Immature natural killer cell (primary cell): Measurements from ENCODE around the gene PFDN1. TPM values are rescaled to one million over a fixed set of nuclear protein-coding genes. Genes with fewer than 3 reads are reported as not detected.
A peak's percentile ranks its signal among the peaks of the same experiment; 100 is the strongest.

Experiments
- DNase-seq, 3 donors: peaks; one replicate each; pipeline ENCODE4 v3.0.0; 2022; ENCODE audit warnings: mixed read lengths in 1 of 3
- H3K27ac Mint-ChIP-seq, 6 donors: one replicate each; pipeline ENCODE4 v1.8.0; 2020; ENCODE audit warnings: mixed read lengths in 6 of 6, mild to moderate bottlenecking in 5 of 6, inconsistent platforms in 4 of 6, moderate library complexity in 3 of 6
- H3K27me3 Mint-ChIP-seq, 3 donors: one replicate each; pipeline ENCODE4 v1.8.0; 2020 to 2021; ENCODE audit warnings: low read depth in 3 of 3, mild to moderate bottlenecking in 3 of 3, mixed read lengths in 3 of 3, moderate library complexity in 3 of 3, inconsistent platforms in 1 of 3
- H3K36me3 Mint-ChIP-seq, 3 donors: one replicate each; pipeline ENCODE4 v1.8.0; 2020; ENCODE audit warnings: mixed read lengths in 3 of 3, inconsistent platforms in 2 of 3, mild to moderate bottlenecking in 2 of 3
- H3K4me1 Mint-ChIP-seq, 2 donors: one replicate each; pipeline ENCODE4 v1.8.0; 2020; ENCODE audit warnings: inconsistent platforms in 2 of 2, mild to moderate bottlenecking in 2 of 2, mixed read lengths in 2 of 2, moderate library complexity in 1 of 2
- H3K4me3 Mint-ChIP-seq, 5 donors: one replicate each; pipeline ENCODE4 v1.8.0; 2020; ENCODE audit warnings: mild to moderate bottlenecking in 5 of 5, mixed read lengths in 5 of 5, inconsistent platforms in 3 of 5, moderate library complexity in 3 of 5
- H3K9me3 Mint-ChIP-seq, 6 donors: one replicate each; pipeline ENCODE4 v1.8.0; 2020; ENCODE audit warnings: mild to moderate bottlenecking in 6 of 6, mixed read lengths in 6 of 6, inconsistent platforms in 4 of 6, moderate library complexity in 3 of 6
- polyA plus RNA-seq, 3 donors: library from polyadenylated mRNA; unstranded; fragments of 300-500 nt; fragmentation: Illumina TruSeq; gene quantifications; one replicate each; pipeline ENCODE4 v1.2.3, GENCODE V29; 2021

Gene PFDN1
- polyA plus RNA-seq, 3 donors from 2014 or later = 114 to 225 (median 150) TPM

DNA sequence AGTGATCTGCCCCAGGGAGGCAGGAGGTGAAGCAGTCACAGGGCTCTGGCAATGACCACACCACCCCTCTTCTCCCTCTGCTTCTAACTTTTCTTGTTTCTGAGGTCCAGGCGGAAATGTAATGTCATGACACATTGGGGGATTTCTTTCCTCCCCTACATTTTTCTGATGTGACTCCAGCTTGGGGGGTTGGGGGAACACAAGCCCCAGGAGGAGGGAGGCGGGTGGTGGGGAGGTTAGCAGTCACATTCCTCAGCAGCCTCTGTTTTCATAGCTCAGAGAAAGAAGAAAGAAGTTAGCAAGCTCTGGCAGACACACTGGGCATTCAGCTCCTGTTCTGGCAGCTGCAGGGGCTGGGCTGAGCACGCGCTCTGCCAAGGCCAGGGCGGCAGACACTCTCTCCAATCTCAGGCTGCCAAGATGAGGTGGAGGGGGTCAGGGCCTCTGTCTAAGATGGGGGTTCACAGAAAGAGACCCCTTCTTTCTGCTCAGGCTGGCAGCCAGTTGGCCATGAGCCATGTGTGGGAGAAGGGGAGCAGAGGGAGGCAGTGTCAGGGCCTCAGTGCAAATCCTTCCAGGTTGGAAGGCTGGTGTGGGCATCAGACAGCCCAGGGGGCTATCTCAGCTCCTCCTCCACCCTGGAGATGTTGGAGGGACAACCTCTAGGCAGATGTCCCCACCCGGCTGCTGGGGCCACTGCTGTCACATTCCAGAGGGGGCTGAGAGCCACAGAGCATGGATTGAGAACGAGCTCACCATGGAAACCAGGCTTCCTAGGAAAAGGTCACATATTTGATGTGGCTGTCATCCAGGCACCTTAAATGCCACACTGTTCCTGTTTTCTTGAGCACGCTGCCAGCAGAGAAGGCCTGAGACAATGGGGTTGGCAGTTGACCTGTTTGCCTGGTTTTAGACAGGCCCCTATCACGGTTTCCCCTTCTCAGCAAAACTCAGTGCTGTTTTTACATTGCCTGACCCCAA is 20.1 kb upstream of the PFDN1 start:
- Mint-ChIP-seq H3K36me3 (peaks cover 0 to 3% (median 0%) of the 10 kb centered on the region in 3 donors), H3K9me3 (no peaks in the 10 kb centered on the region), H3K27me3 (peaks cover 0 to 2% (median 2%) of the 10 kb centered on the region in 3 donors), H3K4me1 (no peaks in the 10 kb centered on the region), H3K4me3 (no peak overlapping the region), H3K27ac (no peak overlapping the region)
- DNase-seq = no peak

DNA sequence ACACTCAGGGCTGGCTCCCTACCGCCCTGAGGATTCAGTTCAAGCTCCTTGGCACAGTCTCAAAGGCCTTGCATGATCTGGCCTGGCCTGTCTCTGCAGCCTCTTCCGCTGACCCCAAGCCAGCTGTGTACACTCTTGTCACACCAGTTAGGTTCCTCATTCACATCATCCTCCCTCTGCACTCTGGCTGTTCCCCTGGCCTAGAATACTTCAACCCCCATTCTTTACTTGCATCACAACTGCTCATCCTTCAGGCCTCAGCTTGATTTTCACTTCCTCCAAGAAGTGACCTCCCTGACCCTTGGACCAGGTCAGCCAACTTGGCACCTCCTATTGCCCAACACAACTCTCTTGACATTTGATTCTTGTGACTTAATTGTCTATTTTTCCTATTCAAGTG is 18.9 kb upstream of the PFDN1 start:
- Mint-ChIP-seq H3K27ac (no peak overlapping the region), H3K4me1 (no peaks in the 10 kb centered on the region), H3K27me3 (peaks cover 0 to 4% (median 2%) of the 10 kb centered on the region in 3 donors), H3K36me3 (peaks cover 0 to 3% (median 0%) of the 10 kb centered on the region in 3 donors), H3K9me3 (no peaks in the 10 kb centered on the region), H3K4me3 (no peak overlapping the region)
- no peak for DNase-seq

- Mint-ChIP-seq H3K4me3 (no peak overlapping the region), H3K36me3 (peaks cover 0 to 3% (median 0%) of the 10 kb centered on the region in 3 donors), H3K4me1 (no peaks in the 10 kb centered on the region), H3K27me3 (peaks cover 0 to 4% (median 2%) of the 10 kb centered on the region in 3 donors), H3K27ac (no peak overlapping the region), H3K9me3 (no peaks in the 10 kb centered on the region)
- DNase-seq = no peak
These were observed 16.9 kb upstream of the PFDN1 start for GRCh38 chr5:140319833-140320232.

GRCh38 chr5:140318792-140319191 is 15.9 kb upstream of the PFDN1 start:
- Mint-ChIP-seq H3K27ac (no peak overlapping the region), H3K4me3 (no peak overlapping the region)

GRCh38 chr5:140317859-140318258 is 15.0 kb upstream of the PFDN1 start:
- peaks cover 0 to 4% (median 2%) of the 10 kb centered on the region in 3 donors for H3K27me3 Mint-ChIP-seq
- H3K36me3 Mint-ChIP-seq = peaks cover 0 to 3% (median 0%) of the 10 kb centered on the region in 3 donors
- no peaks in the 10 kb centered on the region for H3K4me1 Mint-ChIP-seq
- no peak for DNase-seq
- H3K9me3 Mint-ChIP-seq = no peaks in the 10 kb centered on the region
- H3K4me3 Mint-ChIP-seq = no peak overlapping the region
- H3K27ac Mint-ChIP-seq = no peak overlapping the region

More at GRCh38 chr5:140318792-140319191, 15.9 kb upstream of the PFDN1 start:
- no peaks in the 10 kb centered on the region for H3K4me1 Mint-ChIP-seq
- DNase-seq = no peak
- peaks cover 0 to 4% (median 2%) of the 10 kb centered on the region in 3 donors for H3K27me3 Mint-ChIP-seq
- no peaks in the 10 kb centered on the region for H3K9me3 Mint-ChIP-seq
- H3K36me3 Mint-ChIP-seq = peaks cover 0 to 3% (median 0%) of the 10 kb centered on the region in 3 donors

DNA sequence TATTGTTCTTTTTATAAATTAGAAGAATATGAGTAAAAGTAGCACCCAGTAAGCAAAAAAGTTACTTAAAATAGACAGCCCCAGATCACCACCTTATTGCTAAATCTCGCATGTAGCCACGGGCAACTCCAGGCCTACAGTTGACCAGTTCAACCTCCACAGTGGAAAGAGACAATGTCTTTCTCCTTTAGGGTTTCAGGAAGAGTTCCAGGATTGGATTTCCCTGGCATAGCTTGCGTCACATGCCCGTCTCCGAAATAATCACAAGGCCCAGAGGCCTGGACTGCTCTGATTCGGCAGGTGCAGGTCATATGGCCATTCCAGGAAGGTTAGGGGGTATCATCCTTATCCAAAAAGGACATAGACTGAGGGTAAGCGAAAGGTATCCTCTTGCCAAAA is 9.9 kb upstream of the PFDN1 start:
- Mint-ChIP-seq H3K4me3 (no peak overlapping the region), H3K4me1 (no peaks in the 10 kb centered on the region), H3K27me3 (peaks cover 0 to 4% (median 2%) of the 10 kb centered on the region in 3 donors), H3K9me3 (no peaks in the 10 kb centered on the region), H3K36me3 (no peaks in the 10 kb centered on the region), H3K27ac (no peak overlapping the region)
- DNase-seq = no peak

DNA sequence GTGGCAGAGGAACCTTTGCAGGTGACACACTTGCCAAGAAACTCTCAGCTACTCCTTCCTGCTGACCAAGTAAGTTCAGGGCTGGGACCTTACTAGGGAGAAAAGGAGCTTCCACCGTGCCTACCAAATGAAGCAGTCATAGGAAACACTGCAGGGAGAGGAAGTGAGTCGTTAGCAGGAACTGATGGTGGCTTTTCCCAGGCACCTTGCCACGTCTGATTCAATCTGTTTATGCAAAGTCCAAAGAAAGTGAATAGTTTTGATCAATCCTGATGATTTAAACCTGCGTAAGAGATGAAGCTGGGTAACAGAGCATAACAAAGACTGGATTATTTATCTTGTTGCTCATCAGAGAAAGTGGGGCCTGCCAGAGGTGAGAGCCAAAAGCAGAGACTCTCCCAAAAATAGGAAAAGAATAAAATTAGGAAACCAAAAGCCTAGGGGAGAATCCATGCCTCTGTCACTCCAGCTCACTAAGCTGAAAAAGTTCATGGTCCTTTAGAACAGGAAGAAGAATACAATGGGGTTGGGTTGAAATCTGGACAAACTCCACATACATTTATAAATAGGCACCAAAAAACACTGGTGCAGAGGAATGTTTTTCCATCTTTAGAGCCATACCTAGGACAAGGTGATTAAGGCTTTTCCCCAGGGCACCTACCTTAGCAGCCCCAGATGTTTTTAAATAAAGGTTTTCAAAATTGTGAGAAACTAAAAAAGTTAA is 9.3 kb upstream of the PFDN1 start:
- peaks cover 0 to 2% (median 2%) of the 10 kb centered on the region in 3 donors for H3K27me3 Mint-ChIP-seq
- H3K27ac Mint-ChIP-seq = no peak overlapping the region
- no peaks in the 10 kb centered on the region for H3K9me3 Mint-ChIP-seq
- no peaks in the 10 kb centered on the region for H3K4me1 Mint-ChIP-seq
- H3K36me3 Mint-ChIP-seq = no peaks in the 10 kb centered on the region
- no peak for DNase-seq
- no peak overlapping the region for H3K4me3 Mint-ChIP-seq

GRCh38 chr5:140311011-140311467 is 8.1 kb upstream of the PFDN1 start:
- H3K4me3 Mint-ChIP-seq = no peak overlapping the region
- no peaks in the 10 kb centered on the region for H3K9me3 Mint-ChIP-seq

DNA sequence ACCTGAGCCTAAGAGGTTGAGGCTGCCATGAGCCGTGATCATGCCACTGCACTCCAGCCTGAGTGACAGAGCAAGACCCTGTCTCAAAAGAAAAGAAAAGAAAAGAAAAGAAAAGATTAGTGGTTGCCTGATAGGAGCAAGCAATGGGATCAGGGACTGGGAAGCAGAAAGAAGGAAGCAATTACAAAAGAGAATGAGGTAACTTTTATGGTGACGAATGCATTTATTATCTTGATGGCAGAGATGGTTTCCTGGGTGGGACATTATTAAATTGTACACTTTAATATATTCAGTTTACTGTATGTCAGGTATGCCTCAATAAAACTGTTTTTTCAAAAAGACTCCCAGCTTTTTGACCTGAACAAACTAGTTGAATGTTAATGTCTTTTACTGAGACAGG is 7.5 kb upstream of the PFDN1 start:
- Mint-ChIP-seq H3K4me3 (no peak overlapping the region), H3K9me3 (no peaks in the 10 kb centered on the region), H3K4me1 (no peaks in the 10 kb centered on the region), H3K36me3 (no peaks in the 10 kb centered on the region), H3K27me3 (peaks cover 0 to 4% (median 2%) of the 10 kb centered on the region in 3 donors), H3K27ac (no peak overlapping the region)
- DNase-seq = no peak

More at GRCh38 chr5:140311011-140311467, 8.1 kb upstream of the PFDN1 start:
- Mint-ChIP-seq H3K36me3 (no peaks in the 10 kb centered on the region), H3K27me3 (peaks cover 0 to 4% (median 2%) of the 10 kb centered on the region in 3 donors), H3K27ac (no peak overlapping the region), H3K4me1 (no peaks in the 10 kb centered on the region)
- no peak for DNase-seq

- Mint-ChIP-seq H3K9me3 (no peaks in the 10 kb centered on the region), H3K4me3 (no peak overlapping the region), H3K27ac (no peak overlapping the region), H3K36me3 (no peaks in the 10 kb centered on the region), H3K27me3 (peaks cover 0 to 4% (median 2%) of the 10 kb centered on the region in 3 donors), H3K4me1 (no peaks in the 10 kb centered on the region)
- no peak for DNase-seq
These were observed 6.9 kb upstream of the PFDN1 start for GRCh38 chr5:140309706-140310249.

DNA sequence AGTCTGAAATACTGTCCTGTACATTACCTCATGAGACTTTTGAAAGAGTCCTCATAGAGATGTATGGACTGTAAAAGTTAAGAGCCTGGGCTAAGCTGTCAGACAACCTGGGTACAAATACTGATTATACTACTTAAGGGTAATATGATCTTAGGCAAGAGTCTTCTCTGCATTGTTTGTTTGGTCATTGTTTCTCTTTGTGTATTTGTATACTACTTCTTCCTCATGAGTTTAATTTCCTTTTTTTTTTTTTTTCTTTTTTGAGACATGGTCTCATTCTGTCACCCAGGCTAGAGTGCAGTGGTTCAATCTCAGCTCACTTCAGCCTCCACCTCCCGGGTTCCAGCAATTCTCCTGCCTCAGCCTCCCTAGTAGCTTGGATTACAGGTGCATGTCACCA is 2.6 kb upstream of the PFDN1 start:
- Mint-ChIP-seq H3K27me3 (peaks cover 3 to 7% (median 6%) of the 10 kb centered on the region in 3 donors), H3K4me1 (peaks cover 16 to 28% of the 10 kb centered on the region in 2 donors), H3K9me3 (no peaks in the 10 kb centered on the region), H3K4me3 (no peak overlapping the region), H3K36me3 (peaks cover 0 to 2% (median 0%) of the 10 kb centered on the region in 3 donors), H3K27ac (no peak overlapping the region)
- DNase-seq = no peak

DNA sequence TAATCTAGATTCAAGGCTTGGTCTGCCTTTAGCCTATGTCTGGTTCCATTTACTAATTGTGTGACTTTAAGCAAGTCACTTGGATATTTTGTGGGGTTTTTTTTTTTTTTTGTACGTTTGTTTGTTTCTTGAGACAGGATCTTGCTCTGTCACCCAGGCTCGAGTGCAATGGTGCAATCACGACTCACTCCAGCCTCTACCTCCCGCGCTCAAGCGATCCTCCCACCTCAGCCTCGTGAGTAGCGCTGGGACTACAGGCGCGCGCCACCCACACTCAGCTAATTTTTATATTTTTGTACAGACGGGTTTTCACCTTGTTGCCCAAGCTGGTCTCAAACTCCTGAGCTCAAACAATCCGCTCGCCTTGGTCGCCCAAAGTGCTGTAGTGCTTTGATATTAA is 1.1 kb upstream of the PFDN1 start:
- no peak for DNase-seq
- H3K9me3 Mint-ChIP-seq = no peaks in the 10 kb centered on the region
- no peak overlapping the region for H3K27ac Mint-ChIP-seq
- peaks cover 16 to 28% of the 10 kb centered on the region in 2 donors for H3K4me1 Mint-ChIP-seq
- H3K4me3 Mint-ChIP-seq = no peak overlapping the region
- peaks cover 0 to 7% (median 7%) of the 10 kb centered on the region in 3 donors for H3K36me3 Mint-ChIP-seq
- peaks cover 3 to 7% (median 6%) of the 10 kb centered on the region in 3 donors for H3K27me3 Mint-ChIP-seq

GRCh38 chr5:140301136-140301535 is 1.8 kb downstream of the PFDN1 start:
- H3K27me3 Mint-ChIP-seq = peaks cover 3 to 7% (median 4%) of the 10 kb centered on the region in 3 donors
- H3K27ac Mint-ChIP-seq = no peak overlapping the region
- no peaks in the 10 kb centered on the region for H3K9me3 Mint-ChIP-seq
- no peak for DNase-seq
- H3K4me1 Mint-ChIP-seq = peaks cover 19 to 34% of the 10 kb centered on the region in 2 donors
- H3K4me3 Mint-ChIP-seq = peak overlapping the region in 4 of 5 donors; percentile 10 to 99 (median 52)
- peaks cover 0 to 17% (median 13%) of the 10 kb centered on the region in 3 donors for H3K36me3 Mint-ChIP-seq
